Measurements from ENCODE around the gene AZI2. TPM values are rescaled to one million over a fixed set of nuclear protein-coding genes. Genes with fewer than 3 reads are reported as not detected.

The AZI2 gene
- polyA plus RNA-seq, 1 donor (not counting 4 experiments of a cell fraction or from before 2014, with no cell fraction given) = 81.8 TPM

DNA sequence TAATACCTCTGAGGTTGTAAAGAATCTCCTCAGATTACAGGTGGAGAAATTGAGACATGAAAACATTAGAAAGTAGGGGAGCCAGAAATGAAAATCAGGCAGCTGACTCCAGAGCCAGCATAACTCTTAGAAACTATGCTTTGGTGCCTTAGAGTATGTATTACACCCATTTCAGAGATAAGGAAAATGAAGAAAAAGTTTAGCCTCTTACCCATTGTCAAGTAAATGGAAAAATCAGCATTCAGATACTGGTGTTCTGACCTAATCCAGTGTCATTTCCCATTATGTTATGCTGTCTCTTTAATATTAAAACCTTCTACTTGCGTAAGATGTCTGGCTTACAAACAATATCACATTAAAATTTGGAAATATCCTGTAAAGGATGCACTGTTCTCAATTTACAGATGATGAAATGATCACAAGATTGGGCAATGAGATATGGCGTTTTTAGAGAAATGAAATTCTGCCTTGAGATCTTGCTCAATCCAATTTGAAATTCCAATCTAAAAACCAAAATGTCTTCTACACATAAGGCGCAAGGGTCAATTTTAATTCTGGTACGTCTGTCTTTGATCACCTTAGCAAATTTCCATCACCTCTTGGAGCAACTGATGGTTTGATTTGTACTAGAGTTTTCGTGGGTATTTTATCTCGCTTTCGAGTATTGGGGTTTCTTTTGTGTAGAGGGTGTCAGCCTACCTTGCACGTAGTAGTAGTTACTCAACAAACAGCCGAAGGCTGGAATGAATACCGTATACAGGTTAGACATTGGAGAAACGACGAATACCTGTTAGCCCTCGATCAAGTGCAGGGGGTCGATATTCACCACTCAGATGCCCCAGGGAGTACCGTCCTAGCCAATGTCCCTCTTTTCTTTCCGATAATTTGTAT is 1.0 kb downstream of the AZI2 start:
- H3K4me1 ChIP-seq (ENCODE audit: control insufficient read depth, extremely low read depth, insufficient read depth, low read length) = peaks cover 22% of the 10 kb centered on the region

GRCh38 chr3:28345690-28346089 is 2.9 kb downstream of the AZI2 start:
- Histone ChIP-seq H3K9ac (ENCODE audit: control insufficient read depth, extremely low read depth, insufficient read depth, low read length) (no peak overlapping the region), H3K79me2 (ENCODE audit: control insufficient read depth, insufficient read depth, low read length) (peaks cover 65% of the 10 kb centered on the region), H3K27ac (ENCODE audit: control insufficient read depth, insufficient read depth, low read length) (no peak overlapping the region), H3K9me1 (ENCODE audit: control insufficient read depth, extremely low read depth, insufficient read depth, low read length) (peaks cover 2% of the 10 kb centered on the region), H3K27me3 (ENCODE audit: control insufficient read depth, extremely low read depth, insufficient read depth, low read length) (no peaks in the 10 kb centered on the region), H3K4me2 (ENCODE audit: control insufficient read depth, extremely low read depth, insufficient read depth, low read depth, low read length) (peak overlapping the region; percentile 91), H3K4me1 (ENCODE audit: control insufficient read depth, extremely low read depth, insufficient read depth, low read length) (peaks cover 25% of the 10 kb centered on the region), H3K9me3 (ENCODE audit: control insufficient read depth, low read depth, low read length) (no peaks in the 10 kb centered on the region), H2AFZ (ENCODE audit: control insufficient read depth, low read length) (no peak overlapping the region), H4K20me1 (ENCODE audit: control insufficient read depth, extremely low read depth, insufficient read depth, low read length) (peaks cover 2% of the 10 kb centered on the region), H3K4me3 (ENCODE audit: control insufficient read depth in 2 of 3, extremely low read depth in 1 of 3, insufficient read depth in 2 of 3, low read depth in 1 of 3, low read length in 3 of 3) (peak overlapping the region in 1 of 3 experiments; percentile 2), H3K36me3 (ENCODE audit: control insufficient read depth in 2 of 2, extremely low read depth in 1 of 2, insufficient read depth in 2 of 2, low read length in 2 of 2) (no peaks in the 10 kb centered on the region)
- DNase-seq (ENCODE audit: low read depth, low spot score) (no peak), FAIRE-seq (no peak)
- dilution Hi-C loops (cut with MboI; ENCODE audit: extremely low pct_ligation_motif_present, low sequenced_read_pairs) = no loop called here
- TF ChIP-seq, protein P1, sequence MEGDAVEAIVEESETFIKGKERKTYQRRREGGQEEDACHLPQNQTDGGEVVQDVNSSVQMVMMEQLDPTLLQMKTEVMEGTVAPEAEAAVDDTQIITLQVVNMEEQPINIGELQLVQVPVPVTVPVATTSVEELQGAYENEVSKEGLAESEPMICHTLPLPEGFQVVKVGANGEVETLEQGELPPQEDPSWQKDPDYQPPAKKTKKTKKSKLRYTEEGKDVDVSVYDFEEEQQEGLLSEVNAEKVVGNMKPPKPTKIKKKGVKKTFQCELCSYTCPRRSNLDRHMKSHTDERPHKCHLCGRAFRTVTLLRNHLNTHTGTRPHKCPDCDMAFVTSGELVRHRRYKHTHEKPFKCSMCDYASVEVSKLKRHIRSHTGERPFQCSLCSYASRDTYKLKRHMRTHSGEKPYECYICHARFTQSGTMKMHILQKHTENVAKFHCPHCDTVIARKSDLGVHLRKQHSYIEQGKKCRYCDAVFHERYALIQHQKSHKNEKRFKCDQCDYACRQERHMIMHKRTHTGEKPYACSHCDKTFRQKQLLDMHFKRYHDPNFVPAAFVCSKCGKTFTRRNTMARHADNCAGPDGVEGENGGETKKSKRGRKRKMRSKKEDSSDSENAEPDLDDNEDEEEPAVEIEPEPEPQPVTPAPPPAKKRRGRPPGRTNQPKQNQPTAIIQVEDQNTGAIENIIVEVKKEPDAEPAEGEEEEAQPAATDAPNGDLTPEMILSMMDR (optimal IDR thresholded peaks at IDR 0.05 in 1 of 3, IDR thresholded peaks at IDR 0.05 in 1 of 3, conservative IDR thresholded peaks at IDR 0.05 in 1 of 3; ENCODE audit: extremely low read depth in 1 of 3, insufficient read depth in 2 of 3, low read length in 3 of 3) = no peak
- no peak for TF ChIP-seq EZH2 (IDR thresholded peaks at IDR 0.05; ENCODE audit: low read length)

More for the DNA sequence above, 1.0 kb downstream of the AZI2 start:
- H4K20me1 ChIP-seq (ENCODE audit: control insufficient read depth, extremely low read depth, insufficient read depth, low read length) = no peaks in the 10 kb centered on the region
- peak overlapping the region; percentile 88 for H2AFZ ChIP-seq (ENCODE audit: control insufficient read depth, low read length)
- no peaks in the 10 kb centered on the region for H3K9me3 ChIP-seq (ENCODE audit: control insufficient read depth, low read depth, low read length)
- TF ChIP-seq, protein P1 (optimal IDR thresholded peaks at IDR 0.05 in 1 of 3, IDR thresholded peaks at IDR 0.05 in 1 of 3, conservative IDR thresholded peaks at IDR 0.05 in 1 of 3; ENCODE audit: extremely low read depth in 1 of 3, insufficient read depth in 2 of 3, low read length in 3 of 3) = no peak
- no peak for TF ChIP-seq EZH2 (IDR thresholded peaks at IDR 0.05; ENCODE audit: low read length)
- FAIRE-seq (peak; percentile 67), DNase-seq (ENCODE audit: low read depth, low spot score) (no peak)
- dilution Hi-C loops (cut with MboI; ENCODE audit: extremely low pct_ligation_motif_present, low sequenced_read_pairs) = no loop called here
- peak overlapping the region; percentile 98 for H3K27ac ChIP-seq (ENCODE audit: control insufficient read depth, insufficient read depth, low read length)
- H3K4me2 ChIP-seq (ENCODE audit: control insufficient read depth, extremely low read depth, insufficient read depth, low read depth, low read length) = peak overlapping the region; percentile 91
- H3K27me3 ChIP-seq (ENCODE audit: control insufficient read depth, extremely low read depth, insufficient read depth, low read length) = no peaks in the 10 kb centered on the region
- no peaks in the 10 kb centered on the region for H3K9me1 ChIP-seq (ENCODE audit: control insufficient read depth, extremely low read depth, insufficient read depth, low read length)
- H3K4me3 ChIP-seq (ENCODE audit: control insufficient read depth in 2 of 3, extremely low read depth in 1 of 3, insufficient read depth in 2 of 3, low read depth in 1 of 3, low read length in 3 of 3) = peak overlapping the region; percentile 62 to 94 (median 91)
- peak overlapping the region; percentile 94 for H3K9ac ChIP-seq (ENCODE audit: control insufficient read depth, extremely low read depth, insufficient read depth, low read length)
- H3K79me2 ChIP-seq (ENCODE audit: control insufficient read depth, insufficient read depth, low read length) = peaks cover 52% of the 10 kb centered on the region
- no peaks in the 10 kb centered on the region for H3K36me3 ChIP-seq (ENCODE audit: control insufficient read depth in 2 of 2, extremely low read depth in 1 of 2, insufficient read depth in 2 of 2, low read length in 2 of 2)

All from keratinocyte (primary cell).